ENCODE measurements around the gene SLAMF6. TPM values are rescaled to one million over a fixed set of nuclear protein-coding genes. Genes with fewer than 3 reads are reported as not detected.
A peak's percentile ranks its signal among the peaks of the same experiment; 100 is the strongest.

The SLAMF6 gene
- total RNA-seq, 1 experiment from 2014 or later, result not detected

DNA sequence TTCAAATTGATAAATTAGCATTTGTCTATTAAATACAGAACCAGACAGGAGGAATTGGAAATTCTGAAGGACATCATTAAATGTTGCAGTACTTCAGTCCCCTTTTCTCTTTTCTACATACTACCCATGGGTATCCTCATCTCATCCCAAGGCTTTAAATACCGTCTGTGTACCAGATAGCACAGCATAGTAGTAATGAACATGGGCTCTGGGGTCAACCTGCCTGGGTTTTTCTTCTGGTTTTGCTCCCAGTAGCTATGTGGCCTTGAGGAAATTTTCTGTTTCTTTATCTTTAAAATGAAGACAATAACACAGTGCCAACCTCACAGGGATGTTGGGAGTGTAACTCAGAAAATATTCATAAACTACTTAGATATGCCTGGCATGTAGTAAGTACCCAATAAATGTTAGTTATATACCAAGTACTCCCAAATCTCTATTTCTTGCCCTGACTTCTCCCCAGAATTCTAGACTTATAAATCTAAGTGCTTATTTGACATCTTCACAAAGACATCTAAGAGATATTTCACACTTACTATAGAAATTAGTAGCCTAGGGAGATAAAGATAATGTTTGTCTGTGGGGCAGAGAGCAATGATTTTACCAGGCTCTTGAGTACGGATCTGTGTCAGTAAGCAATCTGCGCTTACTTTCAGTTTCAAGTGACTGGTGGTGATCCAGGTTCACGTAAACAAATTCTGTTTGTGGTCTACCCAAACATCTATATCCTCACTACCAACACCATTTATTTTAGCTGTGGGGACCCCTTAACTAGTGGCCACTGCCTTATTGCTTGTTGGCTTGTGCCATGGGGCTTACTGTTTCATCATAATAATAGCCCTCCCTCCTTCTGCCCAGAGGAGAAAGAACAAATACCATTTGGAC is 85.4 kb downstream of the SLAMF6 start:
- POLR2A ChIA-PET, result no interaction called here
- peak; percentile 66; the same call in 1 of the 2 replicates for ATAC-seq

DNA sequence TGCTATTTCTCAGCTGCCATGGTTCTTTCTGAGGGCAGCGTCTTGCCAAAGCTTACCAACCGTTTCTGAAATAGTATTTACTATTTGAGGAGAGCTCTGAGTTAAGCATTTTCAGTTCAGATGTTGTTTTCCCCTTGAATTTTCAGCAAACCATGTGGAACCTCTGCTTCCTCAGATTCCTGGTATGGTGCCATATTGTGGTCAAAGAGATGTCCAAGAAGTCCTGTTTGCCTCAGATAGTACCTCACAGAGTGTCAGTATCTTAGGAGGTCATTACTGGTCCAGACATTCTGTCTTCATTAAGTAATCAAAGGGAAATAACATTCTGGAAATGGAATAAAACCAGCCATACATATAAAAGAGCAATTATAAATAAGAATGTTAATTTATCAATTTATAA is 86.1 kb downstream of the SLAMF6 start:
- Histone ChIP-seq H3K9me3 (ENCODE audit: control insufficient read depth, insufficient read depth, low read depth, low read length) (no peaks in the 10 kb centered on the region), H3K4me3 (ENCODE audit: low read depth in 2 of 2, low read length in 2 of 2) (no peak overlapping the region), H3K27ac (ENCODE audit: low read length) (no peak overlapping the region), H3K27me3 (ENCODE audit: control insufficient read depth, insufficient read depth, low read length) (no peaks in the 10 kb centered on the region), H3K36me3 (ENCODE audit: control insufficient read depth, insufficient read depth, low read length) (no peaks in the 10 kb centered on the region), H3K4me1 (ENCODE audit: control insufficient read depth, insufficient read depth, low read length) (0 out of 2 replicates have a peak, but pooled peaks cover 12% of the 10 kb centered on the region)
- ChIA-PET CTCF (no interaction called here), POLR2A (no interaction called here)
- no TSS peak for BruUV-seq (replicated peaks)
- ATAC-seq, result no peak
- in situ Hi-C loops (cut with HindIII; ENCODE audit: low pct_unique_long_range_greater_than_20kb, low sequenced_read_pairs) (no loop called here), intact Hi-C loops (cut with micrococcal nuclease; ENCODE audit: unreplicated experiment) (no loop called here)
- no peak for DNase-seq (ENCODE audit: low read depth, low spot score)
- TF ChIP-seq POLR2AphosphoS5 (IDR thresholded peaks at IDR 0.05; ENCODE audit: low read depth, low read length), result no peak
- no peak for TF ChIP-seq TCF7L2 (IDR thresholded peaks at IDR 0.05; ENCODE audit: low read depth, low read length)
- TF ChIP-seq SIN3A (IDR thresholded peaks at IDR 0.05; ENCODE audit: borderline replicate concordance, insufficient read depth, low read depth, low read length), result no peak
- no peak for TF ChIP-seq CTCF (IDR thresholded peaks at IDR 0.05)

More for the DNA sequence above, 85.4 kb downstream of the SLAMF6 start:
- BruUV-seq (replicated peaks), result no TSS peak
- in situ Hi-C loops (cut with HindIII; ENCODE audit: low pct_unique_long_range_greater_than_20kb, low sequenced_read_pairs), result no loop called here
- intact Hi-C loops (cut with micrococcal nuclease; ENCODE audit: unreplicated experiment), result no loop called here
- 0 out of 2 replicates have a peak, but pooled peaks cover 12% of the 10 kb centered on the region for H3K4me1 ChIP-seq (ENCODE audit: control insufficient read depth, insufficient read depth, low read length)
- TF ChIP-seq CTCF (IDR thresholded peaks at IDR 0.05) (no peak), POLR2AphosphoS5 (IDR thresholded peaks at IDR 0.05; ENCODE audit: low read depth, low read length) (no peak), REST (IDR thresholded peaks at IDR 0.05; ENCODE audit: insufficient read depth in 1 of 2, low read depth in 2 of 2, low read length in 1 of 2) (no peak), TCF7L2 (IDR thresholded peaks at IDR 0.05; ENCODE audit: low read depth, low read length) (no peak), SIN3A (IDR thresholded peaks at IDR 0.05; ENCODE audit: borderline replicate concordance, insufficient read depth, low read depth, low read length) (no peak)
- H3K27me3 ChIP-seq (ENCODE audit: control insufficient read depth, insufficient read depth, low read length), result no peaks in the 10 kb centered on the region
- no peak for DNase-seq (ENCODE audit: low read depth, low spot score)
- H3K36me3 ChIP-seq (ENCODE audit: control insufficient read depth, insufficient read depth, low read length), result no peaks in the 10 kb centered on the region
- H3K4me3 ChIP-seq (ENCODE audit: low read depth in 2 of 2, low read length in 2 of 2), result peak overlapping the region; percentile 7 to 38; a peak in 3 of 4 replicates
- no peaks in the 10 kb centered on the region for H3K9me3 ChIP-seq (ENCODE audit: control insufficient read depth, insufficient read depth, low read depth, low read length)
- peak overlapping the region; percentile 44; the same call in 1 of the 2 replicates for H3K27ac ChIP-seq (ENCODE audit: low read length)
- CTCF ChIA-PET, result no interaction called here

Measured in Panc1 (cell line).